GM19239 (cell line): ENCODE results near the gene IL37.
A peak's percentile ranks its signal among the peaks of the same experiment; 100 is the strongest.

ENCODE experiments used
- DNase-seq: peaks from one replicate; pipeline ENCODE4 v3.0.0; 2011; ENCODE audit warnings: low spot score; ENCODE audit not compliant: insufficient read length
- FAIRE-seq: peaks from 2 replicates; lab custom pipeline; 2011; peaks lifted over from hg19 to GRCh38; lab: Jason Lieb, UNC

IL37 gene, protein sequence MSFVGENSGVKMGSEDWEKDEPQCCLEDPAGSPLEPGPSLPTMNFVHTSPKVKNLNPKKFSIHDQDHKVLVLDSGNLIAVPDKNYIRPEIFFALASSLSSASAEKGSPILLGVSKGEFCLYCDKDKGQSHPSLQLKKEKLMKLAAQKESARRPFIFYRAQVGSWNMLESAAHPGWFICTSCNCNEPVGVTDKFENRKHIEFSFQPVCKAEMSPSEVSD

DNA sequence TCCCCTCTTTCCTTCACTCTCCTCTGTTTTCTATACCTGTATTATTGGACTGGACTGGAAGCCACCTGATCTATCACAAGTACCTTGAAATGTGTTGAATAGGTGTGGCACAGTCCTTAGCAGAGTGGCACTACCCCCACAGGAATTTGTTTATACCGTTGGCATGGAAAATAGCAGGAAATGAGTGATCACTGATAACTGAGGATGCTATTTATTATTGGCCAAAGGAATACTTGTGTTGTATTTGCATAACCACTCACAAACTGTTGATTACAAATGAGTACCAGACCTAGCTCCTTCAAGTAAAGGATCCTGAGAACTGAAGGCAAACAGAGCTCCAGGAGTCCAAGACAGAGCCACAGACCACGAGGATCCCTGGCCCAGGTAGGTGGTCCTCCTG lies at the start of gene IL37:
Gene IL37 (plus strand): TSS at position 301 of the 400 bp plus-strand sequence. CDS start 1,848 bp downstream, outside the sequence.
- FAIRE-seq (no peak), DNase-seq (no peak)

DNA sequence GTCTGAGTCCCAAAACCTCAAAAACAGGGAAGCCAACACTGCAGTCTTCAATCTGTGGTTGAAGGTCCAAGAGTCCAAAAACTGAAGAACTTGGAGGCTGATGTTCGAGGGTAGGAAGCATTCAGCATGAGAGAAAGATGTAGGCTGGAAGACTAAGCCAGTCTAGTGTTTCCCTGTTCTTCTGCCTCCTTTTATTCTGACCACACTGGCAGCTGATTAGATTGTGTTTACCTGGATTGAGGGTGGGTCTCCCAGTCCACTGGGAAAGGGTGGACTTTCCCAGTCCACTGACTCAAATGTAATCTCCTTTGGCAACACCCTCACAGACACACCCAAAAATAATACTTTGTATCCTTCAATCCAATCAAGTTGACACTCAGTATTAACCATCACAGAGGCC lies 46.9 kb upstream of the IL37 start:
- no peak for DNase-seq
- FAIRE-seq: no peak

DNA sequence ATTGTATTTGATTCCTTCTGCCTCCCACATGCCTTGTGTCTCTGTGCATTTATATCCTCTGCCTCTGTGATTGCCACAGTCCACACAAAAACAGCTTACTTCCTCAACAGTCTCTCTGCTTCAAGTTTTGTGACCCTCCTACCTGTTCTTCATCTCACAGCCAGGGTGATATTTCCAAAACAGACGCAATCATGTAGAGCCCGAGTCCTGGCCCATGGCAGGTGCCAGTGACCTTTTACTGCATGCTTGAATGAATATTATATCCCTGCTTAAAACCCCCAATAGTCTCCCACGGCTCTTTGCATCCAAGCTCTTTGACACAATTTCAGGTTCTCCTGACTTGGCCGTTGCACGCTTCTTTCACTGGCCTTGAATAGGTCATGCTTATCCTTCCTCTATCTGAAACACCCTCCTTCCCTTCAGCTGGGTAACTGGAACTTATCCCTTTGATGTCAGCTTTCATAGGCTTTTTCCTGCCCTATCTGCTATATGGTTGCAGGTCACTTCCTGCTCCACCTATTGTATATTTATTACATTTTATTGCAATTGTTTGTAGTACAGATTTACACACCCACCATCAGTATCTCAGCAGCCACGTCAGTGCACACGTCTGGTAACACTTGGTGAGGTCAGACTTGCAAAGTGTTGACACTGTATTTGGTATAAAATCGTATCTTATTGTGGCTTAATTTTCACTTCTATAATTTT lies 44.7 kb upstream of the IL37 start:
- no peak for FAIRE-seq
- DNase-seq: no peak

DNA sequence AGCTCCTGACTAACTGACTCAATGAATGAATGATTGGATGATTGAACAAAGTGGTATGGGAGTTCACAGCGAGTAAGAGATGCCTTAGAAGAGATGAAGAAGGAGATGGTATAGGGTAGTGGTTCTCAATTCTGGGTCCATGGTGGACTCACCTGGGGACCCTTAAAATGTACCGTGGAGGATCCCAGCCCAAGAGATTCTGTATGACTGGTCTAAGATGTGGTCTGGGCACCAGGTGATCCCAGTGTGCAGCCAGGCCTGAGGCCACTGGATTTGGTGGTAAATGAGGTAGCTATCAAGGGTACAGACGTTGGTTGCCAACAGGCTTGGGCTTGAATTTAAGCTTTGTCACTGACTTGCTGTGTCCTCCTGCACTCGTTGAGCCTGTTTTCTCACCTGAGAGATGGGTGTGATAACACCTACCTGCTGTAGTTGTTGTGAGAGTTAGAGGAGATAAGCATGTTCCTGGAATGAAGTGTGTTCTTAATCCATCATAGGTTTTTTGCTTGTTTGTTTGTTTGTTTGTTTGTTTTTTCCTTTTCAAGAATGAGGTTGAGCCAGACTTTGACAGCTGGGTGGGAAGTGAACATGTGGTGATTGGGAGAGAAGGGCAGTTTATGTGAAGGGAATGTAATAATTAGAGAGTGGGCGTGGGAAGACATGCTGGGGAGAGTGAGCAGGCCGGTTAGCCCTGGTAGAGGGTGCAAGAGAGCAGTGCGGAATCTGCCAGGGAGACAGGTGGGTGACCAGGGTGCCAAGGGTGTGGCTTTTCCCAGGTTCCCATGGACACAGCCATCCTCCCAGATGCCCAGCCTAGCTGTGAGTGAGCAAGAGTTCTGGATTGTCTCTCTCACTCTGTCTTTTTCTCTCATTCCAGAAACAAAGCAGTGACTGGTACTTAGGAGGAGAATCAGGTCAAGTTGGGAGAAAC lies 43.0 kb upstream of the IL37 start:
- no peak for FAIRE-seq

DNA sequence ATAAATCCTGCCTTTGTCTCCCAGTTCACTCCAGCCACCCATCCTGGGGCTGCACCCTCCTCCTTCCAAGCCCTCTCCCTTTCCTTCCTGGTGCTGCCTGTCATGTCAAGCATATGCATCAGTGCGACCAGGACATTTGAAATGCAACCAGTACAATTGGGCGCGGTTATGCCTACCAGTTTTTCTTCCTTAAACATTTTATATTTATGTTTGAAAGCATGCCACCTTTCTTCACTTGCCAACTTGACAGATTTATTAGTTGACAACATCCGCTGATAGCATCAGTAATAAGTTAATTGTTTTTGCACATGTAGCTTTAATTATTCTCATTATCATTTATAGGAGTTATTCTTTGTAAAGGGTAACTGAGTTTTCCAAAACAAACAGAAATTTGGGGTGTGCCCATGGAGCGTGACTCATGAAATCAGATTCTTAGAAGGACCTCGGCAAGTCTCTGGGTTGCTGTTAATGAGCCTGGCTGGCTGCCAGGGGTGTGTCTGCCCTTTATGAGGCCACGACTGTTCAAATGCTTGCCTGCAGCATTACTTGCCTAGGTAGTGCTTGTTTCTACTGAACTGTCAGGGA lies 41.6 kb upstream of the IL37 start:
- no peak for DNase-seq
- FAIRE-seq: no peak

More for the DNA sequence above, 43.0 kb upstream of the IL37 start:
- no peak for DNase-seq

DNA sequence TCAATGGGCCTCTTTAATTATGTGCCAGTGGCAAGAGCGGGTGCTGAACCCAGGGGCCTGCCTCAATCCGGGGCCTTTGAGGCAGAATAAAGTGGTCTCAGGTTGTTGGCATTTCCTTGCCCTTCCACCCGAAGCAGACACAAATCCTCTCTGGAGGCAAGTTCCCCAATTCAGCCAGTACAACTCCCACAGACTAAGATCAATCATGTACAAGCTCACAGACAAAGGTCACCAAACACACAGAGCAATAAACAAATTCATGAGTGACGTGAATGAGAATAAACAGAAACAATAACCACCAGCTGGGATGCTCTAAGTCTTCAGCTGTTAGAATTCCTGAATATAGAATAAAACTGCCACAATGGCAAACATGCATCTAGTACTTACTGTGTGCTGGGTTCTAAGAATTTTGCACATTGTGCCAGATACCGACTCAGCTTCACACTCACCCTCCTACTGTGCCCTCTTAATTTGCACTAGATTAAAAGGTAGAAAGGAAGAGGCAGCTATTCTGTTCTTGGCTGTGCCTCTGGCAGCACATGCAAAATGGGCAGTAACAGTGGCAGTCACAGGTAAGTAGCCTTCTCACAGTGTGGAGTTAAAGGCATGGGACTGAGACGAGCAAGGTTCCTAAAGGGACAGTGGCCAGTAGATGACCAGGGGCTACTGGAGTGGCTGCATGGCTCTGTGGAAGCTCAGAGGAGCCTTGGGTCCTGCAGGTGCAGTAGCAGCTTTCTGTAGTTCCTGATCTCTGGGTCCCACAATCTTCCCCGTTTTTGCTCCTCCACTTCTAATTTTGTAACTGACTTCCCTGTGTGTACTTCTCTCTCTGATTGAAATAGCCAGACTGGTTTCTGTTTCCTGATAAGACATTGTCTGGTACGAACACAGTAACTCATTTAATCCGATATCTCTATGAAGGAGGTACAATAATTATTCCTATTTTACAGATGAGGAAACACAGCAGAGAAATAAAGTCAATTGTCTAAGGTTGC lies 39.8 kb upstream of the IL37 start:
- DNase-seq: no peak
- FAIRE-seq: no peak

DNA sequence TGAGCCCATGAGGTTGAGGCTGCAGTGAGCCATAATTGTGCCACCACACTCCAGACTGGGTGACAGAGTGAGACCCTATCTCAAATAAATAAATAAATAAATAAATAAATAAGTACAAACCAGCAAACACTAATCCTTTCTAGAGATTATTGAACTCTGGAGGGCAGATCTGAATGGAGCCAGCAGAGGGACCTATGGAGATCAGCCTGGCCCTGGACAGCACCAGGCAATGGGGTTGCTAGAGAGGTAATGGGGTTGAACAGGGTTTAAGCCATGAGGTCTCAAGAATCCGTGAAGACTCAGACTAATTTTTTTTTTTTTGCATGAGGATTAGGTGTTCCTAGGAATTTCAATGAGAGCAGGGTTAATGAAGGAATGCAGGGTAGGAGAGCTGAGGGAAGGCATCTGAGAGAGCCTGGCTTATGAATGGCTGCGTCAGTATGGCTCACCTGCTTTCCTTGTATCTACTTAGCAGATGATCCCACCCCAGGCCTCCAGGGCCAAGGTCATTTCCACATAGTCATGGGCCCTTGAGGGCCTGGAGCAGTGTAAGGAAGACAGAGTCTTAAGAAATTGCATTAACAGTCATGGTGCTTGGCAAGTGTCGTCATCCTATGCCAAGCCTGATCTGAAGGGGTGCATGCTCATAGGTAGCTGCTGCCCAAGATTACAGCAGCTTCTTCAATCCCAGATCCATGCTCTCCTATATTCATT lies 34.6 kb upstream of the IL37 start:
- DNase-seq (no peak), FAIRE-seq (no peak)

DNA sequence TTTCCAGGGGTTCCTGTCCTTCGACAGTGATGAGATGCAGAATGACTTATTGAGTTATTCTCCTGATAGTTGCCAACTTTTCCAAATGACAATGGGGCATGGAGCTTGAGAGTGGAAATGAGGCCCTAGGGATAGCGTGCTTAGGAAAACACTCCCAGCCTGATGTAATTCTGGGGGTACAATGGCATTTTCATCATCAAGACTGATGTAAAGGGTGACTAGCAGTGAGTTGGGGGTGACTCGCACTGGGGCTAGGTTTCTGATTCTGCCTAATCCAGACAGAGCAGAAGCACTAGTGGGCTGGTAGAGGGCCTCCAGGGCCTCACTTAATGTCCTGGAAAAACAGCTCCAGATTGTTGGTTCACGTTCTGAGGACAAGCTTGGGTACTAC lies 34.0 kb upstream of the IL37 start:
- FAIRE-seq: no peak

DNA sequence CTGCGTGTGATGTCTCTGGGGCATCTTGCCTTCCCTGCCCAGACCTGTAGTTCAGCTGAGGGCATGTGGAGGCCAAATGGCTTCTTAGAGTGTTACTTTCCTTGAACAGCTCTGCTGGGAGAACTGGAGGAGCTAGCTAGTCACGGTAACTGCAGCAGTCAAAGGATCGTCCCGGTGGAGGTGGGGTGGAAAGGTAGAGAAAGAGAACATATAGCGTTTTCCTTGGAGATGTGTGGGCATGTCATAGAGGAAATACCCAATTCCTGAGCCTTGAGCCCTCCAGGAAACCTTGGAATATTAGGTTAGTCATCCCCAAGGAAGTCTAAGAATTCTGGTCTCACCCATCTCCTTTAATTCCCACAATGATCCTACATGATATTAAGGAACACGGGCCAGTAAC lies 33.5 kb upstream of the IL37 start:
- DNase-seq (no peak), FAIRE-seq (no peak)

More for the DNA sequence above, 34.0 kb upstream of the IL37 start:
- DNase-seq: no peak

DNA sequence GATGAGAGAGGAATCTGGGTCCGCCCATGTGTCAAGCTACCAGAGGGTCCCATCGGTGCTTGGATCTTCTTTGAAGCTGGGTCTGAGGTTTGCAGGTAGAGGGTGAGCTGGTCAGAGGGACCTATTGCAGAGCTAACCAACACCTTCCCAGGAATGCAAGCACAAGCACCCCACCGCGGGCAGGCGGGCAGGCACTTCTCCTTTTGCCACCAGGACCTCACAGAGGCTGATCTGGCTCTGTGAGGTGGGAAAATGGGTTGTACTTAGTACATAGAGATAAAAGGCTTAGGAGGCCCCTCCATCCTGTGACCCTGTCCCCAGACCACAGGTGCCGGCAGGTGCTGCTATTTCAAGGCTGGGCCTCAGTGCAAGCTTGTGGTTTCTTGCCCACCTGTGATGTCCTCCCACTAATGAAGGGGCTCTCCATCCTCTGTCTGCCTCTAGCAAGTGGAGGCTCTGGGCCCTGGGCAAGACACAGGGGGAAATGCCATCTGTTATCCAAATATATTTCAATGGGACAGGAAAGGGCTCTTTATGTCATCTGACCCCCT lies 31.4 kb upstream of the IL37 start:
- DNase-seq (no peak), FAIRE-seq (no peak)

DNA sequence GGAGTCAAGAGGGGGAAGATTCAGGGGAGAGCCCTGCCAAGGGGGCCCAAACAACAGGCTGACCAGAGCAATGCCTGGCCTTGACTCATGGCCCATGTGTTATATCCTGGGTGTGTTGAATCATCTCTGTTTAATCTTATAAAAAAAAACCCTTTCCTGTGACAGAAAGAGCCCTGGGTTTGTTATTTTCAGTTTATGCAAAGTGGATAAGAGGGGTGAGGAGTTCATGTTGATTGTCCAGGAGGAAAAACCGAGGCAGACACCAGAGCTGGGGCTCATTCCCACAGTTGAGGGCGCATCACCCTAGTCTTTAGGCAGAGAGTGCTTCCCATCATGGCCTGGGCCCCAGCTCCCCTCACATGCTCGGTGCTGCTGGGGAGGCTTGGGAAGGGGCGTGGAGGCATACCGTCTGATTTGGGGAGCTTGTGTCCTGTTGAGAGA lies 30.9 kb upstream of the IL37 start:
- no peak for DNase-seq

DNA sequence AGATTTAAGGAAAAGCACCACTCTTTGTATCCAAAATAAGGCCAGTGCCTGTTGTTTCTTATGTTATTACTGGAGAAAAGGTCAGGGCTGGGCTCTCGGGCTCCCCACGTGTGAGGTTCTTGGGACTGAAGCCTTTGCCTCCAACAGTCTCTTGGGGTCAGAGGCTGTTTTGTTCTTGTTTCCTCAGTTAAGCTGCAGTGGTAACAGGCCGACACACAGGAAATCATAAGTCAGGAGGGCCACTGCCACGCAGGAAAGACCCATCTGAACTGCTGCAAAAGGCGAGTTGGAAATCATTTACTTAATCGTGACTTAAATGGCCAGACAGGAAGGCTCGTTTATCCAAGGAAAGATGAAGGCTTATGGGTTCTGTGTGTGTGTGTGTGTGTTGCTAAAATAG lies 30.3 kb upstream of the IL37 start:
- DNase-seq: no peak
- peak; percentile 75 for FAIRE-seq

More for the DNA sequence above, 30.9 kb upstream of the IL37 start:
- FAIRE-seq: no peak

DNA sequence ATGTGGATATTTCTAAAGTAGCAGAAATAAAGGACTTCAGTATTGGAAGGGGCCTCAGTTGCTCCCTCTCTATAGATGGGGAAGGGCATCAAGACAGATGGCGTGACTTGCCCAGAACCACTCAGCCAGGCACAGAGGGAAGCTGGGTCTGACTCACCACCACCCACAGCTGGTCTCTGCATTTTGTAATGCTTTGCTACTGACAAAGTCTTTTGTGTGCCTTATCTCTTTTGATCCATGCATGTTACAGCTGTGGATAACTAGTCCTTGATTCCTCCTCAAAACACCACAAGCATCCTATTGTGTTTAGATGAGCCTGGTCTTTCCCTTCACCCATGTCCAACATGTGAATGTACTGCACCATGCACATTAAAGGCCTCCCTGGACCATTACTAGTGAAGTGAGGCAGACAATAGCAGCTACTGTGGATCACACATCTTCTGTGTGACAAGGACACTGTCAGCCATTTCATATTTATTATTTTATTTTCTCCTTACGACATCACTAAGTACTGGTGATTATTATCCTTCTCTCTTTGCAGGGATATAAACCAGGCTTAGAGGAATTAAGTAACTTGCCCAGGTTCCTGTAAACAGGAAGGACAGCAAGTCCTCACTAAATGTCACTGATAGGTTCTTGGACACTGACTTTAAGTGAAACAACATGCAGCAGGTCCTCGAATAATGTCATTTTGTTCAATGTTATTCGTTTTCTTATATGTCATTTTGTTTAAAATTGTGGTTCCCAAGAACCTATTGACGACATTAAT lies 29.6 kb upstream of the IL37 start:
- DNase-seq (peak; percentile 35), FAIRE-seq (peak; percentile 56)

DNA sequence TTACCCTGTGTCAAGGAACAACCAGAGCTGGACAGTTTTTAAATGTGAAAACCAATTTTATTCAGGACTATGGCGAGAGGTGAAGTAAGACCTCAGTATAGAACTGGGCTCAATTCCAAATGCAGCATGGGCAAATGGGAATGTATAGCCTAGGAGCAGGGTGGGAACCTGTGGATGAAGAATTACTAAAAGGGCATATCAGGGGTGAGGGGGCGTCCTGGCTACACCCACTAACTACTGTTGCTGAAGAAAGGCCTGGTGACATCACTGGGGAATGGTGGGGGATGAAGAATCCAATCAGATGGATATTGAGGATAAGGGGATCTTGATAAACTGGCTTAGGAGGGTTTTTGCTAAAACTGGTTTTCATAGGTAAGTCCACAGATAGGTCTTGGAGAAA lies 27.3 kb upstream of the IL37 start:
- DNase-seq: no peak
- no peak for FAIRE-seq

DNA sequence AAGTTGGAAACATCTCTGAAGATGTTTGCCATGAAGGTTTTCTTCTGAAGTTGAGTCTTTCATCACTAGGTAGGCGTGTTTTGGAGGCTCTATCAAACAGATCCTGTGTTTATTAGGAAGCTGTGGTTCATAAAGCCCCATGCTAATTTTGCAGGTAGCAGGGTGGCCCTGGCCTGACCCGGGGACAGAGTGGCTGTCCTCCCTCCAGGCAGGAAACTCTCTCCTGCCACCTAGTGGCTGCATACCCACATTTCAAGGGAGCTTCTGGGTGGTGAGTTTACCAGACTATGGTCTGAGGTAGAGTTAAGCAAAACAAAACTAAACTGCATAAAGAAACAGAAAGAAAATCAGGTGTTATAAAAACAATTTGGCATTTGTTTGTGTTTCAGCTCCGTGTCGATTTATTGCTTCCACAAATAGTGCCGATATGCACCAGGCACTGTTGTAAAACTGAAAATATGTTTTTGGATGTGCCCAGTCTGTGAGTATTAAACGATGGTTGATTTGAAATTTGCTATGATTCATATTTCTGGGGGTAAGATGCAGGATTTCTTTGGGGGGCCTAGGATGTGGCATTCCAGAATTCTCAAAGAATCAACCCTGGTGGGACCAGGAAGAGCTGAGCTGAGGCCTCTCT lies 26.0 kb upstream of the IL37 start:
- peak; percentile 57 for DNase-seq

DNA sequence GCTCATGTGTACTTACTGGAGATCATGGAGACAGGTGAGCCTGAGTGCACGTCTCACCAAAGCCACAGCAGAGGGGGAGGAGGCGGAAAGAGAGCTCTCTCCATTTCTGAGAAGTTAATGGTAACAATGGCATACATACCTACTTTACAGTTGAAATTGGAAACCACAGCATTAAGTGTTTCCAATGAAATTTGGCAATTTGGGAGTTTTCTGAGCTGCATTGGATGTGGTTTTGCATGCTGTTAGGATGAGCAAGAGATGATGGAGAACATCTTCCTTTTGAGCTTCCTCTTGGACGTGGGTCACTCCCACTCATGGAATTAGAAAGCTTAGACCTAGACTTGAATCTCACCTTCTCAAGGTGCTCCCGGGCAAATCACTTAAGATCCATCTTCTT lies 25.5 kb upstream of the IL37 start:
- FAIRE-seq (no peak), DNase-seq (no peak)

More for the DNA sequence above, 26.0 kb upstream of the IL37 start:
- no peak for FAIRE-seq

DNA sequence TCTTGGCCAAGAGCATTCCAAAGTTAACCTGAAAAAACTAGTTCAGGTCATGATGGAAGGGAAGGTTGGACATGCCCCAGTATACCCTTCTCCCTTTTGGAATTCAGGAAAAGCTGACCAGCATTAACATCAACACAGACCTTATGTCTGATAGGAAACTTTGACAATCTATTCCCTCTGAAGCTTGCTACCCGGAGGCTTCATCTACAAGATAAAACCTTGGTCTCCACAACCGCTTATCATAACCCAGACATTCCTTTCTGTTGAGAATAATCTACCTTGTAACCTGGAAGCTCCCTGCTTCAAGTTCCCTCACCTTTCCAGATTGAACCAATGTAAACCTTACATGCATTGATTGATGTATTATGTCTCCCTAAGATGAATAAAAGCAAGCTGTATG lies 24.7 kb upstream of the IL37 start:
- DNase-seq: no peak
- no peak for FAIRE-seq
